K562 (cell line): ENCODE data around the gene OSCAR. TPM values are rescaled to one million over a fixed set of nuclear protein-coding genes. Genes with fewer than 3 reads are reported as not detected.
A peak's percentile ranks its signal among the peaks of the same experiment; 100 is the strongest.

Experiments
- HDAC1 ChIP-seq, 2 experiments: fragments of 450-650 bp; IDR thresholded peaks; 2 replicates each; pipeline ENCODE4 v1.6.1; 2016 to 2017; ENCODE audit warnings: inconsistent platforms in 1 of 2, mild to moderate bottlenecking in 1 of 2, moderate library complexity in 1 of 2
- KDM2B ChIP-seq: fragments of 250-450 bp; sonication (Bioruptor Pico); IDR thresholded peaks from 2 replicates; pipeline ENCODE4 v1.8.0; 2021; ENCODE audit warnings: mild to moderate bottlenecking, moderate library complexity
- MEF2A ChIP-seq: IDR thresholded peaks from 2 replicates; pipeline ENCODE4 v1.6.1; 2011; ENCODE audit warnings: low read depth, mild to moderate bottlenecking, low read length, moderate library complexity; ENCODE audit not compliant: control insufficient read depth
- MIER1 ChIP-seq: fragments of 450-650 bp; IDR thresholded peaks from 2 replicates; pipeline ENCODE4 v1.6.1; 2016; ENCODE audit warnings: antibody characterized with exemption, mild to moderate bottlenecking, low read depth
- NFE2L1 ChIP-seq: fragments of 450-650 bp; IDR thresholded peaks from 2 replicates; pipeline ENCODE4 v1.6.1; 2016; ENCODE audit warnings: missing genetic modification characterization, low read depth, mild to moderate bottlenecking, missing compliant biosample characterization, moderate library complexity, borderline replicate concordance
- OTX1 ChIP-seq: fragments of 450-650 bp; formaldehyde crosslinking; IDR thresholded peaks from 2 replicates; pipeline ENCODE4 v1.4.0; 2022; ENCODE audit warnings: mild to moderate bottlenecking
- PYGO2 ChIP-seq: fragments of 450-650 bp; IDR thresholded peaks from 2 replicates; pipeline ENCODE4 v1.6.1; 2016; ENCODE audit warnings: mild to moderate bottlenecking, missing genetic modification characterization, moderate library complexity, missing compliant biosample characterization
- RNF2 ChIP-seq: sonication (generic); IDR thresholded peaks from 2 replicates; pipeline ENCODE4 v1.6.1; 2016
- SAP30 ChIP-seq: fragments of 200-600 bp; sonication (generic); IDR thresholded peaks from 2 replicates; pipeline ENCODE4 v1.6.1; 2012; ENCODE audit warnings: borderline replicate concordance, low read depth, mild to moderate bottlenecking, moderate library complexity, low read length, control low read depth, inconsistent platforms; ENCODE audit not compliant: insufficient read depth, poor library complexity, severe bottlenecking
- SETDB1 ChIP-seq: IDR thresholded peaks from one replicate; pipeline ENCODE4 v1.6.1; 2012; ENCODE audit warnings: low read length, control low read depth, inconsistent platforms
- TAF9B ChIP-seq: fragments of 450-650 bp; IDR thresholded peaks from 2 replicates; pipeline ENCODE4 v1.6.1; 2018; ENCODE audit warnings: mild to moderate bottlenecking; ENCODE audit not compliant: partially characterized antibody
- ZFPM2 ChIP-seq: fragments of 250-450 bp; sonication (Bioruptor Pico); IDR thresholded peaks from 2 replicates; pipeline ENCODE4 v1.5.1; 2022; ENCODE audit warnings: mild to moderate bottlenecking
- polyA plus RNA-seq, 8 experiments: library from polyadenylated mRNA; depleted of rRNA in 4 of 8; stranded (reverse) in 5 of 8; unstranded in 3 of 8; fragments of >200 nt; fragmentation: Nextera tagmentation in 2 of 8; fragmentation: Illumina TruSeq in 1 of 8; extraction: Ambion mirVana in 2 of 8; extraction: Trizol in 1 of 8; gene quantifications; 2 replicates each; pipeline versions ENCODE4 v1.2.1 to v1.2.3, GENCODE V29; 2011 to 2014; ENCODE audit warnings: inconsistent platforms in 1 of 8, missing spikeins in 1 of 8
- total RNA-seq, 7 experiments: library from RNA; depleted of rRNA in 6 of 7; stranded (reverse); fragments of >200 nt in 6 of 7; fragmentation: Illumina TruSeq in 2 of 7; extraction: Trizol in 2 of 7; gene quantifications; 2 replicates each; pipeline versions ENCODE4 v1.2.1 to v1.2.3, GENCODE V29; 2011 to 2021; ENCODE audit warnings: low replicate concordance in 1 of 7
- TF ChIP-seq, protein P1 (sequence below): fragments of 450-650 bp; IDR thresholded peaks from 2 replicates; pipeline ENCODE4 v1.6.1; 2014; ENCODE audit warnings: low read depth, mild to moderate bottlenecking, moderate library complexity, borderline replicate concordance
- TF ChIP-seq, protein P2 (sequence below), 2 experiments: fragments of 450-650 bp; IDR thresholded peaks; 2 replicates each; pipeline ENCODE4 v1.6.1; 2016; ENCODE audit warnings: mild to moderate bottlenecking in 2 of 2, borderline replicate concordance in 1 of 2, low read depth in 1 of 2, moderate library complexity in 1 of 2

Gene OSCAR
- total and polyA plus RNA-seq, 9 of the 15 experiments (the other 6 are each of a cell fraction or from before 2014, with no cell fraction given) = 0.09 to 0.62 (median 0.13) TPM; not detected in 5

DNA sequence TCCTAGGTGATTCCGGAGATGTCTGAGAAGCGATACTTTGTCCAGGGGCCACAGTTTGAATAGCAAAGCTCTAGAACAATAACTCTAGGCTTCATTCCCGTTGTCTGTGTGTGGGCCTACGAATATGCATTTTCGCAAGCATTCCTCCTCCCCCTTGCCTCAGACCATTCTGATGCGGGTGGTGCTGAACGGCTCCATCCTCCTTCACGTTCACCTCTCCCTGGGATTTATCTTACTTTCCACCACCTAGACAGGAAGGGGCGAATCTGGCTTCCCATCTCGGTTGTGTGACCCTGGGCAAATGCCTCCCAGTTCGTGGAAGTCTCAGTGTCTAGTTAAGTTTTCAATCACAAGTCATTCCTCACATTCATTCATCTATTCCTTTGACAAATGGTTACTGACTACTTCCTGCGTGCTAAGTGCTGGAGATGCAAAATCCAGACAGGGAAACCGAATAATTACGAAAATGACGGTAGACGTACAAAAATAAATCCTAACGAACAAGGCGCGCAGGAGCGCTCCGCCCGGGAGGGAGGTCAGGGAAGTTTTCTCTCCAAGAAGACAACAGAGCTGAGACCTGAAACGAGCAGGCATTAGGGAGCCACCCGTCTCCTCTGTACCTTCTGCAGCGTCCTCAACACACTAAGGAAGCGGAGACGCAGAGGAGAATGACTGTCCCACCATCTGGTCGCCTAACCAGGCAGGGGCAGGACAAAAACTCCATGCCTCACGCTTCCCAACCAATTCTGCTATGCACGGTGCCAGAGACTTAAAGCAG, 35.7 kb upstream of the OSCAR start (continued):
- TF ChIP-seq PYGO2 (no peak), ZFPM2 (CRISPR knock-in tag) (no peak), SETDB1 (no peak), OTX1 (CRISPR knock-in tag) (no peak), NFE2L1 (no peak), HDAC1 (IDR thresholded peaks at IDR 0.05) (no peak; a peak in 2 of 4 replicates), KDM2B (no peak), SAP30 (peak; percentile 83), RNF2 (no peak), MIER1 (0 out of 2 replicates have a peak, but pooled peaks have one; percentile 57), MEF2A (no peak), TAF9B (no peak)
- TF ChIP-seq, protein P1, sequence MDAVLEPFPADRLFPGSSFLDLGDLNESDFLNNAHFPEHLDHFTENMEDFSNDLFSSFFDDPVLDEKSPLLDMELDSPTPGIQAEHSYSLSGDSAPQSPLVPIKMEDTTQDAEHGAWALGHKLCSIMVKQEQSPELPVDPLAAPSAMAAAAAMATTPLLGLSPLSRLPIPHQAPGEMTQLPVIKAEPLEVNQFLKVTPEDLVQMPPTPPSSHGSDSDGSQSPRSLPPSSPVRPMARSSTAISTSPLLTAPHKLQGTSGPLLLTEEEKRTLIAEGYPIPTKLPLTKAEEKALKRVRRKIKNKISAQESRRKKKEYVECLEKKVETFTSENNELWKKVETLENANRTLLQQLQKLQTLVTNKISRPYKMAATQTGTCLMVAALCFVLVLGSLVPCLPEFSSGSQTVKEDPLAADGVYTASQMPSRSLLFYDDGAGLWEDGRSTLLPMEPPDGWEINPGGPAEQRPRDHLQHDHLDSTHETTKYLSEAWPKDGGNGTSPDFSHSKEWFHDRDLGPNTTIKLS = no peak
- TF ChIP-seq, protein P2, sequence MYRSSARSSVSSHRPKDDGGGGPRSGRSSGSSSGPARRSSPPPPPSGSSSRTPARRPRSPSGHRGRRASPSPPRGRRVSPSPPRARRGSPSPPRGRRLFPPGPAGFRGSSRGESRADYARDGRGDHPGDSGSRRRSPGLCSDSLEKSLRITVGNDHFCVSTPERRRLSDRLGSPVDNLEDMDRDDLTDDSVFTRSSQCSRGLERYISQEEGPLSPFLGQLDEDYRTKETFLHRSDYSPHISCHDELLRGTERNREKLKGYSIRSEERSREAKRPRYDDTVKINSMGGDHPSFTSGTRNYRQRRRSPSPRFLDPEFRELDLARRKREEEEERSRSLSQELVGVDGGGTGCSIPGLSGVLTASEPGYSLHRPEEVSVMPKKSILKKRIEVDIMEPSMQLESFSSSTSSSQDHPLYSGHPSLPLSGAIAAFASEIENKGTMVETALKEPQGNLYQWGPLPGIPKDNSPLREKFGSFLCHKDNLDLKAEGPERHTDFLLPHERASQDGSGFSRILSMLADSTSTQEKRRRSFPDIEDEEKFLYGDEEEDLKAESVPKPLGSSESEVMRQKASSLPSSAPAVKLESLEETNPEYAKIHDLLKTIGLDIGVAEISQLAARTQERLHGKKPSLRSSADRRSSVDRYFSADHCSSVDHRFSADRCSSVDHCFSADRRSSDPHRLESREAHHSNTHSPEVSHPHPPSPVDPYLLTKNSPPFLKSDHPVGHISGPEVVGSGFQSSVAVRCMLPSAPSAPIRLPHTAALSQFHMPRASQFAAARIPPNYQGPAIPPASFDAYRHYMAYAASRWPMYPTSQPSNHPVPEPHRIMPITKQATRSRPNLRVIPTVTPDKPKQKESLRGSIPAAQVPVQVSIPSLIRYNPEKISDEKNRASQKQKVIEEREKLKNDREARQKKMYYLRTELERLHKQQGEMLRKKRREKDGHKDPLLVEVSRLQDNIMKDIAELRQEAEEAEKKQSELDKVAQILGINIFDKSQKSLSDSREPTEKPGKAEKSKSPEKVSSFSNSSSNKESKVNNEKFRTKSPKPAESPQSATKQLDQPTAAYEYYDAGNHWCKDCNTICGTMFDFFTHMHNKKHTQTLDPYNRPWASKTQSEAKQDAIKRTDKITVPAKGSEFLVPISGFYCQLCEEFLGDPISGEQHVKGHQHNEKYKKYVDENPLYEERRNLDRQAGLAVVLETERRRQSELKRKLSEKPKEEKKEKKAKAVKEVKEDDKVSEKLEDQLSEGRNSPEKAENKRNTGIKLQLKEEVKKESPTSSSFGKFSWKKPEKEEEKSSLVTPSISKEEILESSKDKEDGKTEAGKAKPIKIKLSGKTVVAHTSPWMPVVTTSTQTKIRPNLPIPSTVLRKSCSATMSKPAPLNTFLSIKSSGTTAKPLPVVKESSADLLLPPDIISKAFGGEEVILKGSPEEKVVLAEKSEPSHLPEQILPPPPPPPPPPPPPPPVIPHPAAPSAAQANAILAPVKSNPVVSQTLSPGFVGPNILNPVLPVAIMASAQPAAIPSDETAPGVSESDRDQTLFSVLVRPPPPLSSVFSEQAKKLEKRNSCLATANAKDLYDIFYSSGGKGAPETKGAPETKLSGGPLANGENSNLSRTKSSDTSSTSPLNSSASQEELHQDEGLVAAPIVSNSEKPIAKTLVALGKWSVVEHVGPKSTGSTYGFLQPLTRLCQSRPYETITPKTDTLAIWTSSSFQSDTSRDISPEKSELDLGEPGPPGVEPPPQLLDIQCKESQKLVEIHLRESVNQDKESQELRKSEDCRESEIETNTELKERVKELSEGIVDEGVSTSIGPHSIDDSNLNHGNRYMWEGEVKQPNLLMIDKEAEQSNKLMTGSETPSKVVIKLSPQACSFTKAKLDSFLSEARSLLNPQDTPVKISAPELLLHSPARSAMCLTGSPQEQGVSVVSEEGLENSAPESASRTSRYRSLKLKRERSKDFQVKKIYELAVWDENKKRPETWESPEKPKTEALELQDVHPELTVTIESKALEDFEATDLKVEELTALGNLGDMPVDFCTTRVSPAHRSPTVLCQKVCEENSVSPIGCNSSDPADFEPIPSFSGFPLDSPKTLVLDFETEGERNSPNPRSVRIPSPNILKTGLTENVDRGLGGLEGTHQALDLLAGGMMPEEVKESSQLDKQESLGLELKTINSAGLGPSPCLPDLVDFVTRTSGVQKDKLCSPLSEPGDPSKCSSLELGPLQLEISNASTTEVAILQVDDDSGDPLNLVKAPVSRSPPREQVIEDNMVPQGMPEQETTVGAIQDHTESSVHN (IDR thresholded peaks at IDR 0.05; ENCODE audit: borderline replicate concordance in 1 of 2, low read depth in 1 of 2) = no peak
